GM12874 (cell line): ENCODE results near the gene EFNA5.

Experiments used
- CTCF ChIP-seq: IDR thresholded peaks from 2 replicates; pipeline ENCODE4 v1.5.1; 2011; ENCODE audit warnings: low read depth, mild to moderate bottlenecking, control low read depth, low read length, moderate library complexity; ENCODE audit not compliant: insufficient read depth

EFNA5 gene

GRCh38 chr5:107356891-107357290 lies 313.8 kb downstream of the EFNA5 start:
- TF ChIP-seq CTCF, result no peak

GRCh38 chr5:107352576-107352975 lies 318.2 kb downstream of the EFNA5 start:
- TF ChIP-seq CTCF, result no peak

GRCh38 chr5:107342371-107342770 lies 328.4 kb downstream of the EFNA5 start:
- no peak for TF ChIP-seq CTCF

- TF ChIP-seq CTCF, result no peak
These were observed 329.2 kb downstream of the EFNA5 start for GRCh38 chr5:107341376-107342084.

- no peak for TF ChIP-seq CTCF
These were observed 330.1 kb downstream of the EFNA5 start for GRCh38 chr5:107340631-107341030.

GRCh38 chr5:107338335-107338734 lies 332.4 kb downstream of the EFNA5 start:
- no peak for TF ChIP-seq CTCF

- TF ChIP-seq CTCF, result no peak
These were observed 333.5 kb downstream of the EFNA5 start for GRCh38 chr5:107337281-107337680.
